Measurements from ENCODE around the gene TPM1. TPM values are rescaled to one million over a fixed set of nuclear protein-coding genes. Genes with fewer than 3 reads are reported as not detected.

TPM1 gene
- total and polyA plus RNA-seq, 2 of the 4 experiments (the other 2 are of a cell fraction): 661 to 1,623 TPM

- in situ Hi-C loops (cut with MboI; ENCODE audit: low sequenced_read_pairs): loop anchor here (5.0 to 10.0 kb wide), 2 partner anchors 151 to 264 kb away; no protein-coding TSS in a partner anchor
- H3K36me3 ChIP-seq (ENCODE audit: control insufficient read depth, insufficient read depth, low read length): peaks cover 38% of the 10 kb centered on the region
- peak overlapping the region; percentile 1; the same call in 1 of the 2 replicates for H2BK20ac ChIP-seq (ENCODE audit: low read depth, low read length)
- H3K9ac ChIP-seq (ENCODE audit: low read depth, low read length): peak overlapping the region; percentile 96
- peak overlapping the region; percentile 93 for H3K56ac ChIP-seq (ENCODE audit: extremely low read depth, insufficient read depth, low read length)
- peak overlapping the region; percentile 67 for H2AK9ac ChIP-seq (replicated peaks; ENCODE audit: low read depth, low read length, poor library complexity)
- peak overlapping the region; percentile 84 for H3K4me3 ChIP-seq (ENCODE audit: insufficient read depth, low read depth, low read length)
- H3K4ac ChIP-seq (ENCODE audit: low read depth, low read length): peak overlapping the region; percentile 83
- H4K91ac ChIP-seq (ENCODE audit: insufficient read depth, low read depth, low read length): peak overlapping the region; percentile 59
- H3K9me1 ChIP-seq (ENCODE audit: insufficient read depth, low read length): no peaks in the 10 kb centered on the region; the same call in 1 of the 2 replicates
- peak overlapping the region; percentile 95 for H3K14ac ChIP-seq (replicated peaks; ENCODE audit: low read depth, low read length)
- H3K79me1 ChIP-seq (ENCODE audit: low read depth in 1 of 2, low read length in 2 of 2): peaks cover 4 to 40% of the 10 kb centered on the region in 2 experiments; a peak in 3 of 4 replicates
- peak overlapping the region; percentile 17 to 83; a peak in 3 of 4 replicates for H4K8ac ChIP-seq (ENCODE audit: low read depth in 2 of 2, low read length in 2 of 2)
- no peak overlapping the region for H2AFZ ChIP-seq (replicated peaks; ENCODE audit: low read length, poor library complexity)
- peak overlapping the region; percentile 57; the same call in 2 of the 3 replicates for H2BK15ac ChIP-seq (ENCODE audit: low read depth, low read length)
- no peak for DNase-seq
- peak overlapping the region; percentile 82 for H2BK5ac ChIP-seq (ENCODE audit: low read depth, low read length, poor library complexity, severe bottlenecking)
- peak overlapping the region; percentile 81; the same call in 1 of the 2 replicates for H3K27ac ChIP-seq (ENCODE audit: insufficient read depth, low read length)
- no peak for ATAC-seq (ENCODE audit: low read depth)
- peak overlapping the region; percentile 45; the same call in 1 of the 2 replicates for H2AK5ac ChIP-seq (ENCODE audit: low read depth, low read length)
- peak overlapping the region; percentile 74 for H3K23ac ChIP-seq (ENCODE audit: low read depth, low read length)
- H3K27me3 ChIP-seq (ENCODE audit: control insufficient read depth, insufficient read depth, low read length): no peaks in the 10 kb centered on the region
- H4K5ac ChIP-seq (ENCODE audit: low read depth, low read length): peak overlapping the region; percentile 37
- WGBS, 2 experiments (ENCODE audit: extremely low coverage in 2 of 2, insufficient read length in 1 of 2): 43% methylated on average over 1 of the region's 3 CpGs; no CpG with 5 or more reads in 1 of the 2 experiments
- peaks cover 19% of the 10 kb centered on the region for H3K4me1 ChIP-seq (ENCODE audit: control insufficient read depth, insufficient read depth, low read length)
- intact Hi-C loops (cut with micrococcal nuclease): loop anchor here (5.0 kb wide), 1 partner anchor 654 kb away; the partner anchor contains the start of gene TLN2
- dilution Hi-C loops (cut with HindIII; ENCODE audit: low sequenced_read_pairs, unreplicated experiment): no loop called here
- H2BK120ac ChIP-seq (ENCODE audit: low read depth, low read length): peak overlapping the region; percentile 82; the same call in 1 of the 2 replicates
- POLR2A ChIA-PET (ENCODE audit: unreplicated experiment): interaction anchor here (0.6 to 1.6 kb wide), 5 partner anchors 105 to 195 kb away, joined by 3 to 9 read pairs (median 3); no protein-coding TSS in a partner anchor
- H3K9me3 ChIP-seq (ENCODE audit: control insufficient read depth, insufficient read depth, low read length): no peaks in the 10 kb centered on the region
- peak overlapping the region; percentile 85 for H3K18ac ChIP-seq (ENCODE audit: low read depth, low read length)
- CTCF ChIA-PET: interaction anchor here (1.0 kb wide), 2 partner anchors 113 to 263 kb away, joined by 3 read pairs; no protein-coding TSS in a partner anchor
- H4K20me1 ChIP-seq (ENCODE audit: insufficient read depth, low read length): peaks cover 75% of the 10 kb centered on the region
- BruUV-seq (replicated peaks): no TSS peak
- peak overlapping the region; percentile 85 for H3K4me2 ChIP-seq (ENCODE audit: low read depth, low read length)
- TF ChIP-seq CEBPB (IDR thresholded peaks at IDR 0.05; ENCODE audit: low read depth, low read length) (no peak), POLR2A (IDR thresholded peaks at IDR 0.05; ENCODE audit: low read depth, low read length) (no peak; the same call in none of the 2 replicates), MAFK (IDR thresholded peaks at IDR 0.05; ENCODE audit: low read depth, low read length) (no peak), RFX5 (IDR thresholded peaks at IDR 0.05; ENCODE audit: low read depth, low read length) (no peak), FOS (IDR thresholded peaks at IDR 0.05; ENCODE audit: low read depth, low read length) (no peak), RCOR1 (IDR thresholded peaks at IDR 0.05; ENCODE audit: insufficient replicate concordance, low read length) (no peak), NFE2L2 (IDR thresholded peaks at IDR 0.05; ENCODE audit: low read depth, low read length) (no peak), MAZ (IDR thresholded peaks at IDR 0.05; ENCODE audit: borderline replicate concordance, low read depth, low read length) (no peak), CHD1 (IDR thresholded peaks at IDR 0.05; ENCODE audit: low read depth, low read length) (no peak), SMC3 (IDR thresholded peaks at IDR 0.05; ENCODE audit: low read depth, low read length) (no peak), RAD21 (IDR thresholded peaks at IDR 0.05; ENCODE audit: low read length) (no peak), BHLHE40 (IDR thresholded peaks at IDR 0.05; ENCODE audit: low read depth, low read length) (no peak), CTCF (conservative IDR thresholded peaks at IDR 0.05; ENCODE audit: low read depth, low read length) (no peak), MXI1 (IDR thresholded peaks at IDR 0.05; ENCODE audit: borderline replicate concordance, low read depth, low read length) (no peak)
- TF ChIP-seq, protein P1, sequence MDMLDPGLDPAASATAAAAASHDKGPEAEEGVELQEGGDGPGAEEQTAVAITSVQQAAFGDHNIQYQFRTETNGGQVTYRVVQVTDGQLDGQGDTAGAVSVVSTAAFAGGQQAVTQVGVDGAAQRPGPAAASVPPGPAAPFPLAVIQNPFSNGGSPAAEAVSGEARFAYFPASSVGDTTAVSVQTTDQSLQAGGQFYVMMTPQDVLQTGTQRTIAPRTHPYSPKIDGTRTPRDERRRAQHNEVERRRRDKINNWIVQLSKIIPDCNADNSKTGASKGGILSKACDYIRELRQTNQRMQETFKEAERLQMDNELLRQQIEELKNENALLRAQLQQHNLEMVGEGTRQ (IDR thresholded peaks at IDR 0.05; ENCODE audit: low read depth, low read length): no peak
Observed at GRCh38 chr15:63045879-63046278, 3.3 kb downstream of the TPM1 start.
